K562 (cell line): ENCODE measurements around the gene MKRN1.

Experiments
- BRD4 ChIP-seq: fragments of 200-600 bp; sonication (generic); IDR thresholded peaks from 2 replicates; pipeline ENCODE4 v1.6.1; 2017; ENCODE audit warnings: inconsistent platforms
- CREM ChIP-seq: IDR thresholded peaks from 2 replicates; pipeline ENCODE4 v1.6.1; 2014; ENCODE audit warnings: antibody characterized with exemption, low read depth
- CTCF ChIP-seq, 3 experiments: IDR thresholded peaks in 2 of 3; conservative IDR thresholded peaks in 1 of 3; 2 replicates each; pipeline ENCODE4 v1.5.1; 2011 to 2012; ENCODE audit warnings: low read length in 3 of 3, mild to moderate bottlenecking in 3 of 3, control low read depth in 2 of 3, improper control_type of control experiment in 1 of 3, inconsistent platforms in 1 of 3, low read depth in 1 of 3, mixed read lengths in 1 of 3, moderate library complexity in 1 of 3; ENCODE audit not compliant: insufficient read depth in 2 of 3
- ELF4 ChIP-seq: fragments of 450-650 bp; formaldehyde crosslinking; IDR thresholded peaks from 2 replicates; pipeline ENCODE4 v1.4.0; 2022; ENCODE audit warnings: missing genetic modification characterization
- EZH2 ChIP-seq: IDR thresholded peaks from 2 replicates; pipeline ENCODE4 v1.6.1; 2012; ENCODE audit warnings: low read depth, mild to moderate bottlenecking, inconsistent platforms, low read length, borderline replicate concordance
- FOXK2 ChIP-seq, 2 experiments: fragments of 450-650 bp; IDR thresholded peaks in 1 of 2; conservative IDR thresholded peaks in 1 of 2; 2 replicates each; pipeline ENCODE4 v1.6.1; 2016; ENCODE audit warnings: low read depth in 2 of 2, mild to moderate bottlenecking in 1 of 2
- FOXP1 ChIP-seq: sonication (generic); formaldehyde crosslinking; IDR thresholded peaks from 2 replicates; pipeline ENCODE4 v1.8.0; 2022; ENCODE audit warnings: mild to moderate bottlenecking, missing genetic modification reagents
- GTF2B ChIP-seq: IDR thresholded peaks from 2 replicates; pipeline ENCODE4 v1.6.1; 2011; ENCODE audit not compliant: insufficient read length; ENCODE audit errors: extremely low read depth
- MYBL2 ChIP-seq, 2 experiments: fragments of 450-650 bp in 1 of 2; sonication (generic) in 1 of 2; formaldehyde crosslinking in 1 of 2; IDR thresholded peaks; 2 replicates each; pipeline versions ENCODE4 v1.6.1 to v1.8.1; 2017 to 2022; ENCODE audit warnings: borderline replicate concordance in 1 of 2, inconsistent platforms in 1 of 2, low read depth in 1 of 2, mild to moderate bottlenecking in 1 of 2, missing genetic modification reagents in 1 of 2, moderate library complexity in 1 of 2
- NFYB ChIP-seq: IDR thresholded peaks from 2 replicates; pipeline ENCODE4 v1.6.1; 2011; ENCODE audit warnings: mild to moderate bottlenecking, moderate library complexity; ENCODE audit not compliant: insufficient read length; ENCODE audit errors: extremely low read depth
- NUFIP1 ChIP-seq: fragments of 450-650 bp; IDR thresholded peaks from 2 replicates; pipeline ENCODE4 v1.6.1; 2018; ENCODE audit not compliant: partially characterized antibody
- ZBTB43 ChIP-seq: sonication (generic); formaldehyde crosslinking; IDR thresholded peaks from 2 replicates; pipeline ENCODE4 v1.8.0; 2023; ENCODE audit warnings: mild to moderate bottlenecking, missing genetic modification reagents
- ZNF133 ChIP-seq: fragments of 250-450 bp; sonication (Bioruptor Pico); IDR thresholded peaks from 2 replicates; pipeline ENCODE4 v1.4.0; 2020; ENCODE audit warnings: mild to moderate bottlenecking
- ZNF407 ChIP-seq: fragments of 450-650 bp; IDR thresholded peaks from 2 replicates; pipeline ENCODE4 v1.6.1; 2016; ENCODE audit warnings: low read depth

- TF ChIP-seq NUFIP1 (no peak), ZNF133 (CRISPR knock-in tag) (no peak), FOXK2 (conservative IDR thresholded peaks at IDR 0.05 in 1 of 2, IDR thresholded peaks at IDR 0.05 in 1 of 2; ENCODE audit: low read depth in 2 of 2) (no peak), ZBTB43 (no peak), CTCF (IDR thresholded peaks at IDR 0.05 in 2 of 3, conservative IDR thresholded peaks at IDR 0.05 in 1 of 3; ENCODE audit: insufficient read depth in 2 of 3, low read depth in 1 of 3, low read length in 3 of 3) (no peak), ZNF407 (no peak), CREM (no peak), EZH2 (no peak), FOXP1 (CRISPR knock-in tag) (no peak), ELF4 (CRISPR knock-in tag) (no peak), GTF2B (no peak), BRD4 (no peak), NFYB (no peak), MYBL2 (IDR thresholded peaks at IDR 0.05; ENCODE audit: low read depth) (no peak), MYBL2 (CRISPR knock-in tag; IDR thresholded peaks at IDR 0.05; ENCODE audit: borderline replicate concordance) (no peak)
These were observed 57.8 kb downstream of the MKRN1 start for GRCh38 chr7:140421521-140421920.
